Keratinocyte (primary cell): ENCODE results near the gene RHEB. TPM values are rescaled to one million over a fixed set of nuclear protein-coding genes. Genes with fewer than 3 reads are reported as not detected.

ENCODE experiments used
- DNase-seq: peaks from one replicate; pipeline ENCODE4 v3.0.0-alpha.2; 2011; ENCODE audit warnings: low read depth, missing footprints, low spot score
- FAIRE-seq: peaks from 2 replicates; lab custom pipeline; 2011; peaks lifted over from hg19 to GRCh38; lab: Jason Lieb, UNC
- H2AFZ ChIP-seq: 2 replicates; pipeline ENCODE4 v1.6.0; 2012; ENCODE audit warnings: low read length, control low read depth, inconsistent platforms; ENCODE audit not compliant: control insufficient read depth
- H3K27ac ChIP-seq: 2 replicates; pipeline ENCODE4 v1.5.1; 2011; ENCODE audit warnings: low read length; ENCODE audit not compliant: control insufficient read depth, insufficient read depth
- H3K27me3 ChIP-seq: 3 replicates; pipeline ENCODE4 v1.6.0; 2011; ENCODE audit warnings: low read length; ENCODE audit not compliant: control insufficient read depth, insufficient read depth; ENCODE audit errors: extremely low read depth
- H3K36me3 ChIP-seq, 2 experiments: 2 replicates in 1 of 2; 3 replicates in 1 of 2; pipeline ENCODE4 v1.5.1; 2011; ENCODE audit warnings: low read length in 2 of 2, mild to moderate bottlenecking in 1 of 2; ENCODE audit not compliant: control insufficient read depth in 2 of 2, insufficient read depth in 2 of 2; ENCODE audit errors: extremely low read depth in 1 of 2
- H3K4me1 ChIP-seq: 3 replicates; pipeline ENCODE4 v1.5.1; 2011; ENCODE audit warnings: low read length; ENCODE audit not compliant: control insufficient read depth, insufficient read depth; ENCODE audit errors: extremely low read depth
- H3K4me2 ChIP-seq: 3 replicates; pipeline ENCODE4 v1.6.0; 2011; ENCODE audit warnings: low read depth, low read length; ENCODE audit not compliant: control insufficient read depth, insufficient read depth; ENCODE audit errors: extremely low read depth
- H3K4me3 ChIP-seq, 3 experiments: fragments of 200-600 bp in 1 of 3; sonication (generic) in 1 of 3; 2 replicates in 2 of 3; 3 replicates in 1 of 3; pipeline ENCODE4 v1.5.1; 2011 to 2016; ENCODE audit warnings: low read length in 3 of 3, mild to moderate bottlenecking in 3 of 3, control low read depth in 2 of 3, inconsistent platforms in 1 of 3, low read depth in 1 of 3, mixed read lengths in 1 of 3, mixed run types in 1 of 3, moderate library complexity in 1 of 3; ENCODE audit not compliant: control insufficient read depth in 2 of 3, insufficient read depth in 2 of 3; ENCODE audit errors: extremely low read depth in 1 of 3
- H3K79me2 ChIP-seq: 2 replicates; pipeline ENCODE4 v1.6.0; 2012; ENCODE audit warnings: low read length; ENCODE audit not compliant: control insufficient read depth, insufficient read depth
- H3K9ac ChIP-seq: 3 replicates; pipeline ENCODE4 v1.6.0; 2011; ENCODE audit warnings: low read length; ENCODE audit not compliant: control insufficient read depth, insufficient read depth; ENCODE audit errors: extremely low read depth
- H3K9me1 ChIP-seq: 3 replicates; pipeline ENCODE4 v1.6.0; 2011; ENCODE audit warnings: low read length; ENCODE audit not compliant: control insufficient read depth, insufficient read depth; ENCODE audit errors: extremely low read depth
- H3K9me3 ChIP-seq: 2 replicates; pipeline ENCODE4 v1.5.1; 2012; ENCODE audit warnings: low read depth, low read length; ENCODE audit not compliant: control insufficient read depth
- H4K20me1 ChIP-seq: 3 replicates; pipeline ENCODE4 v1.6.0; 2011; ENCODE audit warnings: low read length; ENCODE audit not compliant: control insufficient read depth, insufficient read depth; ENCODE audit errors: extremely low read depth
- CTCF ChIP-seq, 3 experiments: IDR thresholded peaks in 1 of 3; conservative IDR thresholded peaks in 1 of 3; optimal IDR thresholded peaks in 1 of 3; 2 replicates in 2 of 3; 3 replicates in 1 of 3; pipeline versions ENCODE3 to v1.5.1; 2011; ENCODE audit warnings: low read length in 3 of 3, mild to moderate bottlenecking in 3 of 3, moderate library complexity in 2 of 3, control low read depth in 1 of 3, inconsistent platforms in 1 of 3; ENCODE audit not compliant: insufficient read depth in 2 of 3; ENCODE audit errors: extremely low read depth in 1 of 3
- EZH2 ChIP-seq: IDR thresholded peaks from one replicate; pipeline ENCODE4 v1.6.1; 2012; ENCODE audit warnings: inconsistent platforms, mild to moderate bottlenecking, low read length, moderate library complexity
- dilution Hi-C: fragments of 300-500 bp; cut with MboI; formaldehyde crosslinking; loops from one replicate; pipeline ENCODE4 v1.7.0; 2020; ENCODE audit warnings: low sequenced_read_pairs; ENCODE audit not compliant: extremely low pct_ligation_motif_present
- polyA plus RNA-seq, 5 experiments: library from polyadenylated mRNA; depleted of rRNA in 3 of 5; stranded (reverse) in 3 of 5; stranded (forward) in 1 of 5; unstranded in 1 of 5; fragments of >200 nt; gene quantifications; 1 replicate in 1 of 5; 2 replicates in 3 of 5; 3 replicates in 1 of 5; pipeline versions ENCODE4 v1.2.1 to v1.2.3, GENCODE V29; 2011 to 2012; ENCODE audit warnings: missing spikeins in 2 of 5, low read depth in 1 of 5, low replicate concordance in 1 of 5

Gene RHEB
- polyA plus RNA-seq, 1 donor (not counting 4 experiments of a cell fraction or from before 2014, with no cell fraction given) = 138 TPM

- FAIRE-seq (no peak), DNase-seq (no peak)
- H2AFZ ChIP-seq = no peak overlapping the region
- dilution Hi-C loops = no loop called here
- H3K36me3 ChIP-seq = peaks cover 8 to 10% of the 10 kb centered on the region in 2 experiments
- no peak for TF ChIP-seq CTCF (optimal IDR thresholded peaks at IDR 0.05 in 1 of 3, IDR thresholded peaks at IDR 0.05 in 1 of 3, conservative IDR thresholded peaks at IDR 0.05 in 1 of 3; ENCODE audit: extremely low read depth in 1 of 3, insufficient read depth in 2 of 3, low read length in 3 of 3)
- TF ChIP-seq EZH2 = no peak
- no peaks in the 10 kb centered on the region for H3K79me2 ChIP-seq
- H3K4me2 ChIP-seq = no peak overlapping the region
- no peak overlapping the region for H3K4me3 ChIP-seq
- no peak overlapping the region for H3K9ac ChIP-seq
- H3K9me3 ChIP-seq = peaks cover 2% of the 10 kb centered on the region
- H4K20me1 ChIP-seq = no peaks in the 10 kb centered on the region
- no peaks in the 10 kb centered on the region for H3K27me3 ChIP-seq
- no peaks in the 10 kb centered on the region for H3K9me1 ChIP-seq
- H3K4me1 ChIP-seq = peaks cover 11% of the 10 kb centered on the region
- no peak overlapping the region for H3K27ac ChIP-seq
These were observed 57.8 kb downstream of the RHEB start for GRCh38 chr7:151461942-151462230.

- H3K36me3 ChIP-seq = peaks cover 6 to 9% of the 10 kb centered on the region in 2 experiments
- peaks cover 11% of the 10 kb centered on the region for H3K4me1 ChIP-seq
- peaks cover 2% of the 10 kb centered on the region for H3K9me3 ChIP-seq
- dilution Hi-C loops = no loop called here
- no peak overlapping the region for H3K27ac ChIP-seq
- no peaks in the 10 kb centered on the region for H3K79me2 ChIP-seq
- TF ChIP-seq CTCF (optimal IDR thresholded peaks at IDR 0.05 in 1 of 3, IDR thresholded peaks at IDR 0.05 in 1 of 3, conservative IDR thresholded peaks at IDR 0.05 in 1 of 3; ENCODE audit: extremely low read depth in 1 of 3, insufficient read depth in 2 of 3, low read length in 3 of 3) (no peak), EZH2 (no peak)
- H3K4me3 ChIP-seq = no peak overlapping the region
- DNase-seq (no peak), FAIRE-seq (no peak)
- no peak overlapping the region for H3K4me2 ChIP-seq
- no peak overlapping the region for H3K9ac ChIP-seq
- H3K27me3 ChIP-seq = no peaks in the 10 kb centered on the region
- H4K20me1 ChIP-seq = no peaks in the 10 kb centered on the region
- no peak overlapping the region for H2AFZ ChIP-seq
- no peaks in the 10 kb centered on the region for H3K9me1 ChIP-seq
These were observed 58.4 kb downstream of the RHEB start for GRCh38 chr7:151461096-151461941.
